ENCODE measurements around the gene MAGEB1.

The MAGEB1 gene
- 0 reads per million in 3 experiments for total RNA-seq

- no peak for DNase-seq
Measured at GRCh38 chrX:30246769-30247489, at the start of gene MAGEB1. TSS of gene MAGEB1 (plus strand) at chrX:30247146. CDS start at chrX:30250494, 3,348 bp downstream.

- DNase-seq = no peak
Measured at GRCh38 chrX:30212172-30212571, 34.8 kb upstream of the MAGEB1 start.

GRCh38 chrX:30215357-30215843, 31.5 kb upstream of the MAGEB1 start, which contains the start of gene MAGEB2:
TSS of gene MAGEB2 (plus strand) at chrX:30215563. CDS start at chrX:30218581, 3,018 bp downstream.
- no peak for DNase-seq

GRCh38 chrX:30217465-30217864, 29.5 kb upstream of the MAGEB1 start:
- DNase-seq = no peak

- DNase-seq = no peak
Measured at GRCh38 chrX:30219372-30219771, 27.6 kb upstream of the MAGEB1 start.

- DNase-seq = no peak
Measured at GRCh38 chrX:30220661-30221060, 26.3 kb upstream of the MAGEB1 start.

GRCh38 chrX:30224536-30224935, 22.4 kb upstream of the MAGEB1 start:
- no peak for DNase-seq

GRCh38 chrX:30228526-30228925, 18.4 kb upstream of the MAGEB1 start:
- DNase-seq = no peak

- no peak for DNase-seq
Measured at GRCh38 chrX:30230395-30230794, 16.6 kb upstream of the MAGEB1 start, which contains the start of gene MAGEB3. TSS of gene MAGEB3 (plus strand) at chrX:30230657. CDS start at chrX:30235925, 5,268 bp downstream.

- DNase-seq = no peak
Measured at GRCh38 chrX:30241724-30242415, 5.1 kb upstream of the MAGEB1 start, which contains the start of gene MAGEB4. TSS of gene MAGEB4 (plus strand) at chrX:30242000. CDS start at chrX:30242136, 136 bp downstream.

- no peak for DNase-seq
Measured at GRCh38 chrX:30248854-30249253, 1.9 kb downstream of the MAGEB1 start.

GRCh38 chrX:30253257-30253656, 6.3 kb downstream of the MAGEB1 start:
- no peak for DNase-seq

GRCh38 chrX:30259927-30260326, 13.0 kb downstream of the MAGEB1 start:
- no peak for DNase-seq

- DNase-seq = no peak
Measured at GRCh38 chrX:30261012-30261411, 14.1 kb downstream of the MAGEB1 start.

GRCh38 chrX:30262763-30263162, 15.8 kb downstream of the MAGEB1 start:
- no peak for DNase-seq

GRCh38 chrX:30270639-30271038, 23.7 kb downstream of the MAGEB1 start:
- DNase-seq = no peak

- no peak for DNase-seq
Measured at GRCh38 chrX:30275498-30275897, 28.6 kb downstream of the MAGEB1 start.

- no peak for DNase-seq
Measured at GRCh38 chrX:30278365-30278764, 31.4 kb downstream of the MAGEB1 start.

- DNase-seq = peak; percentile 1
Measured at GRCh38 chrX:30280428-30280827, 33.5 kb downstream of the MAGEB1 start.

- DNase-seq = no peak
Measured at GRCh38 chrX:30282527-30282926, 35.6 kb downstream of the MAGEB1 start.

- no peak for DNase-seq
Measured at GRCh38 chrX:30283456-30284200, 36.7 kb downstream of the MAGEB1 start.

GRCh38 chrX:30296408-30297254, 49.7 kb downstream of the MAGEB1 start:
- DNase-seq = no peak
